ENCODE data around the gene TSFM. TPM values are rescaled to one million over a fixed set of nuclear protein-coding genes. Genes with fewer than 3 reads are reported as not detected.

Gene TSFM
- total RNA-seq, 2 experiments from 2014 or later, result 35.2 to 49.8 TPM

DNA sequence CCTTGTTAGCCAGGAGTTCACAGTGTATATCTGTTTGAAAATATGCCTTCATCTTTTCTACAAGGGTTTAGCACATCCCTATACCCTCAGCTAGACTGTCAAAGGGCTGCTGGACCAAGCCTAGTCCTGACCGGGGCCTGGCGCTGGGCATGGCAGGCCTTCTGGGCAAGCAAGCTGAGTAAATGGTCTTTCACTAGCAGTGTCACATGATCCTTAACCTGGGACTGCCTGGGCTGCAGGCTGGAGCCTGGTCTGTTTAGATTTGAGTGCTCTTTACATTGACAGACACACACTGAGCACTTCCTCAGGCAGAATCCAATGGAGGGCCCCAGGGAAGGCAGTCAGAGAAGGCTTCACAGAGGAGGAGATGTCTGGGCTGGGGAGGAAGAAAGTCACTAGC lies 42.9 kb downstream of the TSFM start:
- no peak for TF ChIP-seq EZH2phosphoT487 (IDR thresholded peaks at IDR 0.05; ENCODE audit: borderline replicate concordance, low read depth, low read length)
- TF ChIP-seq, protein P1, sequence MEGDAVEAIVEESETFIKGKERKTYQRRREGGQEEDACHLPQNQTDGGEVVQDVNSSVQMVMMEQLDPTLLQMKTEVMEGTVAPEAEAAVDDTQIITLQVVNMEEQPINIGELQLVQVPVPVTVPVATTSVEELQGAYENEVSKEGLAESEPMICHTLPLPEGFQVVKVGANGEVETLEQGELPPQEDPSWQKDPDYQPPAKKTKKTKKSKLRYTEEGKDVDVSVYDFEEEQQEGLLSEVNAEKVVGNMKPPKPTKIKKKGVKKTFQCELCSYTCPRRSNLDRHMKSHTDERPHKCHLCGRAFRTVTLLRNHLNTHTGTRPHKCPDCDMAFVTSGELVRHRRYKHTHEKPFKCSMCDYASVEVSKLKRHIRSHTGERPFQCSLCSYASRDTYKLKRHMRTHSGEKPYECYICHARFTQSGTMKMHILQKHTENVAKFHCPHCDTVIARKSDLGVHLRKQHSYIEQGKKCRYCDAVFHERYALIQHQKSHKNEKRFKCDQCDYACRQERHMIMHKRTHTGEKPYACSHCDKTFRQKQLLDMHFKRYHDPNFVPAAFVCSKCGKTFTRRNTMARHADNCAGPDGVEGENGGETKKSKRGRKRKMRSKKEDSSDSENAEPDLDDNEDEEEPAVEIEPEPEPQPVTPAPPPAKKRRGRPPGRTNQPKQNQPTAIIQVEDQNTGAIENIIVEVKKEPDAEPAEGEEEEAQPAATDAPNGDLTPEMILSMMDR (conservative IDR thresholded peaks at IDR 0.05; ENCODE audit: low read length), result no peak
- no peak overlapping the region for H3K4me3 ChIP-seq (ENCODE audit: low read depth, low read length, poor library complexity, severe bottlenecking)
- H3K27ac ChIP-seq (ENCODE audit: low read depth, low read length, poor library complexity, severe bottlenecking), result no peak overlapping the region
- H2AFZ ChIP-seq (ENCODE audit: low read length), result no peak overlapping the region
- DNase-seq (ENCODE audit: low spot score), result no peak
- BruUV-seq (replicated peaks), result no TSS peak
- no peaks in the 10 kb centered on the region for H3K4me1 ChIP-seq (ENCODE audit: insufficient read depth, low read length, poor library complexity, severe bottlenecking)
- no peaks in the 10 kb centered on the region for H3K9me3 ChIP-seq (ENCODE audit: low read length)
- H3K36me3 ChIP-seq (ENCODE audit: insufficient read depth, low read length), result peaks cover 77% of the 10 kb centered on the region
- CTCF ChIA-PET (ENCODE audit: unreplicated experiment), result no interaction called here
- no peak overlapping the region for H3K4me2 ChIP-seq (ENCODE audit: low read length)
- peaks cover 5% of the 10 kb centered on the region; the same call in 1 of the 2 replicates for H3K79me2 ChIP-seq (ENCODE audit: insufficient read depth, low read depth, low read length)
- H3K9me2 ChIP-seq (ENCODE audit: insufficient read depth, low read length), result no peaks in the 10 kb centered on the region
- H4K20me1 ChIP-seq (ENCODE audit: insufficient read depth, low read length), result no peaks in the 10 kb centered on the region
- POLR2A ChIA-PET, result interaction anchor here (0.8 to 1.3 kb wide), 3 partner anchors 10 to 70 kb away, joined by 3 to 4 read pairs (median 3); no protein-coding TSS in a partner anchor
- intact Hi-C loops (cut with micrococcal nuclease; ENCODE audit: unreplicated experiment), result no loop called here

DNA sequence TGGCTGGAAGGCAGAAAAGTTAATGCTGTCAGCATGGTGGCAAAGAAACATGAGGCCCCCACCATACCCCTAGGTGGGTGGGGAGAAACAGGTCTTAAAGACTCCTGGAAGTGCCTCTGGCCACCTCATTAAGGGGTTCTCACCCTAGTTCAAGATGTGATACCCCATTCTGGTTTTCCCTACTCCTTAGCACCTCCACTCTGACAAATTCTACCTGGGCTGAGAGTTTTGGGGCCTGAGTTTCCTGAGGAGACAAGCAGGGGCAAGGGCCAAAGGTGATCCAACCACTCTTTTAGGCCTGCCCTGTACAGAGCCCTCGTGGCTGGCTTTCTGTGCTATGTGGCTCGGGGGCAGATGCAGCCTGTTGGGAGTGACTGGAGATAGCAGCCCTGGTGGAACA lies 43.8 kb downstream of the TSFM start:
- no TSS peak for BruUV-seq (replicated peaks)

GRCh38 chr12:57826966-57827365 lies 44.4 kb downstream of the TSFM start:
- ChIA-PET POLR2A (interaction anchor here (1.0 to 1.1 kb wide), 2 partner anchors 16 to 70 kb away, joined by 3 to 5 read pairs; no protein-coding TSS in a partner anchor), CTCF (ENCODE audit: unreplicated experiment) (no interaction called here)
- H4K20me1 ChIP-seq (ENCODE audit: insufficient read depth, low read length), result peaks cover 6% of the 10 kb centered on the region; the same call in 1 of the 2 replicates

More for the DNA sequence above, 43.8 kb downstream of the TSFM start:
- Histone ChIP-seq H3K9me2 (ENCODE audit: insufficient read depth, low read length) (no peaks in the 10 kb centered on the region), H3K79me2 (ENCODE audit: insufficient read depth, low read depth, low read length) (peaks cover 12% of the 10 kb centered on the region; the same call in 1 of the 2 replicates), H3K9me3 (ENCODE audit: low read length) (no peaks in the 10 kb centered on the region), H3K4me3 (ENCODE audit: low read depth, low read length, poor library complexity, severe bottlenecking) (no peak overlapping the region), H3K4me2 (ENCODE audit: low read length) (no peak overlapping the region), H3K36me3 (ENCODE audit: insufficient read depth, low read length) (peaks cover 73% of the 10 kb centered on the region), H2AFZ (ENCODE audit: low read length) (no peak overlapping the region), H3K4me1 (ENCODE audit: insufficient read depth, low read length, poor library complexity, severe bottlenecking) (peaks cover 1% of the 10 kb centered on the region), H4K20me1 (ENCODE audit: insufficient read depth, low read length) (no peaks in the 10 kb centered on the region), H3K27ac (ENCODE audit: low read depth, low read length, poor library complexity, severe bottlenecking) (no peak overlapping the region)
- ChIA-PET CTCF (ENCODE audit: unreplicated experiment) (no interaction called here), POLR2A (interaction anchor here (1.1 to 1.3 kb wide), 2 partner anchors 20 to 71 kb away, joined by 3 to 4 read pairs; no protein-coding TSS in a partner anchor)
- intact Hi-C loops (cut with micrococcal nuclease; ENCODE audit: unreplicated experiment), result no loop called here
- no peak for DNase-seq (ENCODE audit: low spot score)
- TF ChIP-seq EZH2phosphoT487 (IDR thresholded peaks at IDR 0.05; ENCODE audit: borderline replicate concordance, low read depth, low read length), result no peak
- TF ChIP-seq, protein P1 (conservative IDR thresholded peaks at IDR 0.05; ENCODE audit: low read length), result no peak

More at GRCh38 chr12:57826966-57827365, 44.4 kb downstream of the TSFM start:
- no peak overlapping the region for H2AFZ ChIP-seq (ENCODE audit: low read length)
- H3K9me3 ChIP-seq (ENCODE audit: low read length), result no peaks in the 10 kb centered on the region
- no peaks in the 10 kb centered on the region for H3K9me2 ChIP-seq (ENCODE audit: insufficient read depth, low read length)
- H3K4me1 ChIP-seq (ENCODE audit: insufficient read depth, low read length, poor library complexity, severe bottlenecking), result peaks cover 7% of the 10 kb centered on the region
- peaks cover 13% of the 10 kb centered on the region; the same call in 1 of the 2 replicates for H3K79me2 ChIP-seq (ENCODE audit: insufficient read depth, low read depth, low read length)
- TF ChIP-seq EZH2phosphoT487 (IDR thresholded peaks at IDR 0.05; ENCODE audit: borderline replicate concordance, low read depth, low read length), result no peak
- TF ChIP-seq, protein P1 (conservative IDR thresholded peaks at IDR 0.05; ENCODE audit: low read length), result no peak
- DNase-seq (ENCODE audit: low spot score), result no peak
- intact Hi-C loops (cut with micrococcal nuclease; ENCODE audit: unreplicated experiment), result no loop called here
- no peak overlapping the region for H3K27ac ChIP-seq (ENCODE audit: low read depth, low read length, poor library complexity, severe bottlenecking)
- H3K36me3 ChIP-seq (ENCODE audit: insufficient read depth, low read length), result peaks cover 71% of the 10 kb centered on the region
- no TSS peak for BruUV-seq (replicated peaks)
- H3K4me3 ChIP-seq (ENCODE audit: low read depth, low read length, poor library complexity, severe bottlenecking), result no peak overlapping the region
- no peak overlapping the region for H3K4me2 ChIP-seq (ENCODE audit: low read length)

All from OCI-LY7 (cell line).